H1 (cell line): Measurements from ENCODE around the gene NSL1. TPM values are rescaled to one million over a fixed set of nuclear protein-coding genes. Genes with fewer than 3 reads are reported as not detected.

Experiments
- CTCF ChIA-PET: fragments of 300-600 bp; sonication (Branson Sonifier 250); formaldehyde crosslinking; loops from one replicate; lab custom pipeline; 2021; ENCODE audit not compliant: partially characterized antibody; lab: Charles Lee
- POLR2A ChIA-PET: fragments of 300-600 bp; sonication (Branson Sonifier 250); formaldehyde crosslinking; loops from one replicate; lab custom pipeline; 2021; ENCODE audit warnings: inconsistent platforms; ENCODE audit not compliant: partially characterized antibody; lab: Charles Lee
- DNase-seq, 2 experiments: peaks; one replicate each; pipeline versions ENCODE4 v3.0.0 to v3.0.0-alpha.2; 2010 to 2022; ENCODE audit warnings: low spot score in 2 of 2, low read depth in 1 of 2, mixed read lengths in 1 of 2
- FAIRE-seq: peaks from 2 replicates; lab custom pipeline; 2011; peaks lifted over from hg19 to GRCh38; lab: Jason Lieb, UNC
- H2AFZ ChIP-seq: 2 replicates; pipeline ENCODE4 v1.8.1; 2012; ENCODE audit warnings: low read length, inconsistent platforms
- H2AK5ac ChIP-seq: 2 replicates; pipeline ENCODE4 v1.6.1; 2013; ENCODE audit warnings: low read depth, low read length
- H2BK120ac ChIP-seq: replicated peaks from 2 replicates; pipeline ENCODE3; 2013; ENCODE audit warnings: low read depth, low read length, inconsistent platforms
- H2BK12ac ChIP-seq: 2 replicates; pipeline ENCODE4 v1.6.1; 2013; ENCODE audit warnings: low read depth, low read length
- H2BK15ac ChIP-seq: 2 replicates; pipeline ENCODE4 v1.6.1; 2013; ENCODE audit warnings: low read length
- H2BK20ac ChIP-seq: 2 replicates; pipeline ENCODE4 v1.6.1; 2013; ENCODE audit warnings: low read length
- H2BK5ac ChIP-seq: 2 replicates; pipeline ENCODE4 v1.6.1; 2013; ENCODE audit warnings: low read depth, low read length
- H3K14ac ChIP-seq: 2 replicates; pipeline ENCODE4 v1.6.1; 2013; ENCODE audit warnings: inconsistent platforms; ENCODE audit not compliant: insufficient read length
- H3K18ac ChIP-seq: 2 replicates; pipeline ENCODE4 v1.6.1; 2013; ENCODE audit warnings: low read length; ENCODE audit errors: extremely low read depth
- H3K23ac ChIP-seq: 2 replicates; pipeline ENCODE4 v1.6.1; 2013; ENCODE audit warnings: inconsistent platforms; ENCODE audit not compliant: insufficient read length
- H3K23me2 ChIP-seq: 2 replicates; pipeline ENCODE4 v1.6.1; 2013; ENCODE audit warnings: low read depth, low read length
- H3K27ac ChIP-seq: 2 replicates; pipeline ENCODE4 v1.6.1; 2011; ENCODE audit warnings: low read depth, low read length, inconsistent platforms
- H3K27me3 ChIP-seq, 4 experiments: replicated peaks in 1 of 4; 1 replicate in 1 of 4; 2 replicates in 3 of 4; pipeline versions ENCODE4 v1.6.1 to v1.8.1; 2011 to 2013; ENCODE audit warnings: low read length in 3 of 4, mild to moderate bottlenecking in 3 of 4, inconsistent platforms in 2 of 4, mixed read lengths in 2 of 4, moderate library complexity in 1 of 4; ENCODE audit not compliant: control insufficient read depth in 3 of 4, insufficient read depth in 3 of 4; ENCODE audit errors: extremely low read depth in 1 of 4
- H3K36me3 ChIP-seq, 4 experiments: 2 replicates each; pipeline versions ENCODE4 v1.6.1 to v1.8.1; 2011 to 2013; ENCODE audit warnings: mild to moderate bottlenecking in 4 of 4, low read length in 3 of 4, moderate library complexity in 2 of 4, control low read depth in 1 of 4, inconsistent platforms in 1 of 4; ENCODE audit not compliant: insufficient read depth in 4 of 4, control insufficient read depth in 2 of 4
- H3K4ac ChIP-seq: replicated peaks from 2 replicates; pipeline ENCODE3; 2013; ENCODE audit warnings: low read length, low read depth, mixed read lengths, inconsistent platforms; ENCODE audit not compliant: insufficient read length
- H3K4me1 ChIP-seq, 4 experiments: replicated peaks in 1 of 4; 1 replicate in 1 of 4; 2 replicates in 3 of 4; pipeline versions ENCODE4 v1.6.1 to v1.8.1; 2011 to 2013; ENCODE audit warnings: low read length in 3 of 4, inconsistent platforms in 2 of 4, mixed read lengths in 1 of 4; ENCODE audit not compliant: insufficient read depth in 4 of 4, control insufficient read depth in 3 of 4
- H3K4me2 ChIP-seq, 2 experiments: 2 replicates each; pipeline versions ENCODE4 v1.6.1 to v1.8.1; 2011 to 2013; ENCODE audit warnings: low read depth in 2 of 2, low read length in 2 of 2, control low read depth in 1 of 2, inconsistent platforms in 1 of 2, mild to moderate bottlenecking in 1 of 2; ENCODE audit not compliant: insufficient read depth in 1 of 2
- H3K4me3 ChIP-seq, 4 experiments: fragments of 200-600, 300-600 bp in 1 of 4; sonication (generic), shearing (Covaris generic), sonication (Bioruptor Twin) in 1 of 4; 2 replicates each; pipeline versions ENCODE4 v1.5.1 to v1.8.1; 2011 to 2016; ENCODE audit warnings: low read length in 4 of 4, low read depth in 3 of 4, control low read depth in 2 of 4, inconsistent platforms in 2 of 4, mild to moderate bottlenecking in 2 of 4, mixed read lengths in 1 of 4, moderate library complexity in 1 of 4; ENCODE audit not compliant: insufficient read depth in 2 of 4; ENCODE audit errors: extremely low read depth in 1 of 4
- H3K56ac ChIP-seq: replicated peaks from 2 replicates; pipeline ENCODE3; 2013; ENCODE audit warnings: low read depth, mild to moderate bottlenecking, mixed read lengths, low read length, inconsistent platforms; ENCODE audit not compliant: insufficient read length
- H3K79me1 ChIP-seq: 2 replicates; pipeline ENCODE4 v1.6.1; 2013; ENCODE audit warnings: low read depth, low read length, control low read depth
- H3K79me2 ChIP-seq, 2 experiments: 2 replicates each; pipeline versions ENCODE4 v1.6.1 to v1.8.1; 2012 to 2013; ENCODE audit warnings: low read length in 2 of 2, mild to moderate bottlenecking in 2 of 2, inconsistent platforms in 1 of 2; ENCODE audit not compliant: insufficient read depth in 2 of 2, control insufficient read depth in 1 of 2
- H3K9ac ChIP-seq, 4 experiments: replicated peaks in 1 of 4; 1 replicate in 1 of 4; 2 replicates in 3 of 4; pipeline versions ENCODE4 v1.6.1 to v1.8.1; 2011 to 2013; ENCODE audit warnings: low read depth in 3 of 4, low read length in 3 of 4, control low read depth in 2 of 4, mild to moderate bottlenecking in 2 of 4, moderate library complexity in 2 of 4, inconsistent platforms in 1 of 4; ENCODE audit errors: extremely low read depth in 1 of 4
- H3K9me3 ChIP-seq, 2 experiments: 2 replicates each; pipeline versions ENCODE4 v1.6.1 to v1.8.1; 2012 to 2013; ENCODE audit warnings: mild to moderate bottlenecking in 2 of 2, moderate library complexity in 2 of 2, control low read depth in 1 of 2, inconsistent platforms in 1 of 2, low read depth in 1 of 2, low read length in 1 of 2, mixed read lengths in 1 of 2; ENCODE audit not compliant: insufficient read depth in 2 of 2
- H4K20me1 ChIP-seq, 2 experiments: replicated peaks in 1 of 2; 2 replicates each; pipeline versions ENCODE3 to v1.8.1; 2011 to 2013; ENCODE audit warnings: inconsistent platforms in 2 of 2, low read length in 2 of 2, mild to moderate bottlenecking in 1 of 2; ENCODE audit not compliant: insufficient read depth in 2 of 2, control insufficient read depth in 1 of 2
- H4K5ac ChIP-seq: 2 replicates; pipeline ENCODE4 v1.6.1; 2013; ENCODE audit warnings: low read length, low read depth, mixed read lengths, inconsistent platforms; ENCODE audit not compliant: insufficient read length
- H4K8ac ChIP-seq: 2 replicates; pipeline ENCODE4 v1.8.0; 2013; ENCODE audit warnings: mild to moderate bottlenecking, moderate library complexity, low read length, inconsistent platforms; ENCODE audit not compliant: insufficient read depth; ENCODE audit errors: extremely low read depth
- H4K91ac ChIP-seq: replicated peaks from 2 replicates; pipeline ENCODE3; 2013; ENCODE audit warnings: low read length, mixed read lengths, inconsistent platforms; ENCODE audit not compliant: insufficient read length
- ASH2L ChIP-seq: fragments of 200-600, 300-600 bp; sonication (generic); IDR thresholded peaks from one replicate; pipeline ENCODE4 v1.7.1; 2017; ENCODE audit warnings: low read length
- BACH1 ChIP-seq: IDR thresholded peaks from 2 replicates; pipeline ENCODE4 v1.6.1; 2012; ENCODE audit warnings: low read length, improper control_type of control experiment
- CHD1 ChIP-seq: IDR thresholded peaks from 2 replicates; pipeline ENCODE4 v1.6.1; 2012; ENCODE audit warnings: low read depth, low read length, improper control_type of control experiment
- EGR1 ChIP-seq: IDR thresholded peaks from 2 replicates; pipeline ENCODE4 v1.6.1; 2011; ENCODE audit warnings: low read depth, low read length, borderline replicate concordance
- EP300 ChIP-seq, 2 experiments: IDR thresholded peaks; 1 replicate in 1 of 2; 2 replicates in 1 of 2; pipeline ENCODE4 v1.6.1; 2011 to 2012; ENCODE audit warnings: low read depth in 2 of 2, low read length in 2 of 2, mild to moderate bottlenecking in 2 of 2, borderline replicate concordance in 1 of 2, inconsistent platforms in 1 of 2, moderate library complexity in 1 of 2
- HDAC2 ChIP-seq, 2 experiments: fragments of 300-600 bp in 1 of 2; sonication (generic) in 1 of 2; IDR thresholded peaks; 2 replicates each; pipeline ENCODE4 v1.6.1; 2011 to 2012; ENCODE audit warnings: low read depth in 2 of 2, low read length in 2 of 2, mild to moderate bottlenecking in 2 of 2, moderate library complexity in 2 of 2, borderline replicate concordance in 1 of 2, inconsistent platforms in 1 of 2
- RXRA ChIP-seq: IDR thresholded peaks from 2 replicates; pipeline ENCODE4 v1.6.1; 2011; ENCODE audit warnings: low read depth, mild to moderate bottlenecking, low read length, moderate library complexity; ENCODE audit not compliant: insufficient read depth
- SIRT6 ChIP-seq: IDR thresholded peaks from one replicate; pipeline ENCODE4 v1.7.1; 2012; ENCODE audit warnings: low read length, inconsistent platforms
- SRF ChIP-seq: IDR thresholded peaks from 2 replicates; pipeline ENCODE4 v1.6.1; 2011; ENCODE audit warnings: mild to moderate bottlenecking, low read depth, low read length, moderate library complexity
- WGBS, 2 experiments: shearing (Covaris generic) in 1 of 2; methylation state at CpG; one replicate each; pipeline versions ENCODE4 v1.1.6 to v1.1.7; 2013 to 2015; ENCODE audit warnings: low lambda C conversion rate in 2 of 2, mixed read lengths in 2 of 2, inconsistent platforms in 1 of 2, low coverage in 1 of 2, missing lambda C conversion rate in 1 of 2; ENCODE audit not compliant: insufficient replicate concordance in 2 of 2, insufficient coverage in 1 of 2, insufficient read length in 1 of 2; ENCODE audit errors: extremely low coverage in 1 of 2, missing lambda C conversion rate in 1 of 2; 5-methylcytosine and 5-hydroxymethylcytosine counted together
- polyA plus RNA-seq, 7 experiments: library from polyadenylated mRNA; depleted of rRNA in 3 of 7; stranded (reverse) in 5 of 7; unstranded in 2 of 7; fragments of >200 nt in 5 of 7; fragments of 200-250 nt in 2 of 7; gene quantifications; 1 replicate in 5 of 7; 2 replicates in 1 of 7; 4 replicates in 1 of 7; pipeline versions ENCODE4 v1.2.1 to v1.2.3, GENCODE V29; 2011 to 2013; ENCODE audit warnings: missing spikeins in 2 of 7, mixed read lengths in 2 of 7
- total RNA-seq: library from RNA; stranded (reverse); fragmentation: NEBNext Ultra II Directional; extraction: Animal tissue kit (Norgen Biotek cat#: 25700); gene quantifications from 2 replicates; pipeline ENCODE4 v1.2.1, GENCODE V29; 2021
- TF ChIP-seq, protein P1 (sequence below): IDR thresholded peaks from 2 replicates; pipeline ENCODE4 v1.6.1; 2011; ENCODE audit warnings: low read length, improper control_type of control experiment
- TF ChIP-seq, protein P2 (sequence below): IDR thresholded peaks from 2 replicates; pipeline ENCODE4 v1.6.1; 2012; ENCODE audit warnings: inconsistent platforms

The NSL1 gene
- total and polyA plus RNA-seq, 2 of the 8 experiments (the other 6 are each of a cell fraction or from before 2014, with no cell fraction given), result 25.4 to 51.7 TPM

- no peak overlapping the region for H2BK15ac ChIP-seq
- H3K4me3 ChIP-seq, result no peak overlapping the region
- peaks cover 5% of the 10 kb centered on the region; the same call in 1 of the 2 replicates for H3K23me2 ChIP-seq
- H3K14ac ChIP-seq, result no peak overlapping the region
- no peak overlapping the region for H2BK12ac ChIP-seq
- H3K79me2 ChIP-seq, result no peaks in the 10 kb centered on the region
- no peak overlapping the region for H3K56ac ChIP-seq
- H2BK120ac ChIP-seq, result no peak overlapping the region
- DNase-seq, result no peak
- no peak overlapping the region for H4K91ac ChIP-seq
- H3K27ac ChIP-seq, result no peak overlapping the region
- no peak overlapping the region for H4K8ac ChIP-seq
- no peak for FAIRE-seq
- POLR2A ChIA-PET, result no interaction called here
- CTCF ChIA-PET, result interaction anchor here (1.0 to 2.8 kb wide), 6 partner anchors 11 to 234 kb away, joined by 3 to 9 read pairs (median 4); no protein-coding TSS in a partner anchor
- peaks cover 0 to 4% of the 10 kb centered on the region in 2 experiments for H4K20me1 ChIP-seq
- no peak overlapping the region for H2AFZ ChIP-seq
- peaks cover 0 to 9% (median 1%) of the 10 kb centered on the region in 4 experiments; a peak in 4 of 7 replicates for H3K4me1 ChIP-seq
- no peak overlapping the region for H3K4me2 ChIP-seq
- H2AK5ac ChIP-seq, result no peak overlapping the region
- H3K27me3 ChIP-seq, result peaks cover 0 to 2% (median 0%) of the 10 kb centered on the region in 4 experiments; a peak in 1 of 7 replicates
- H4K5ac ChIP-seq, result no peak overlapping the region
- no peak overlapping the region for H3K23ac ChIP-seq
- H3K79me1 ChIP-seq, result no peaks in the 10 kb centered on the region
- H2BK5ac ChIP-seq, result no peak overlapping the region
- H3K9ac ChIP-seq, result no peak overlapping the region
- H3K9me3 ChIP-seq, result no peaks in the 10 kb centered on the region
- H3K18ac ChIP-seq, result no peak overlapping the region
- H3K36me3 ChIP-seq, result no peaks in the 10 kb centered on the region
- H3K4ac ChIP-seq, result no peak overlapping the region
- no peak overlapping the region for H2BK20ac ChIP-seq
- WGBS, 2 experiments, result 82% methylated on average over 7 of the region's 7 CpGs; no CpG with 5 or more reads in 1 of the 2 experiments
- TF ChIP-seq, protein P1, sequence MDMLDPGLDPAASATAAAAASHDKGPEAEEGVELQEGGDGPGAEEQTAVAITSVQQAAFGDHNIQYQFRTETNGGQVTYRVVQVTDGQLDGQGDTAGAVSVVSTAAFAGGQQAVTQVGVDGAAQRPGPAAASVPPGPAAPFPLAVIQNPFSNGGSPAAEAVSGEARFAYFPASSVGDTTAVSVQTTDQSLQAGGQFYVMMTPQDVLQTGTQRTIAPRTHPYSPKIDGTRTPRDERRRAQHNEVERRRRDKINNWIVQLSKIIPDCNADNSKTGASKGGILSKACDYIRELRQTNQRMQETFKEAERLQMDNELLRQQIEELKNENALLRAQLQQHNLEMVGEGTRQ, result no peak
- no peak for TF ChIP-seq BACH1
- no peak for TF ChIP-seq EP300 (IDR thresholded peaks at IDR 0.05; ENCODE audit: borderline replicate concordance in 1 of 2, low read depth in 2 of 2, low read length in 2 of 2)
- no peak for TF ChIP-seq CHD1
- no peak for TF ChIP-seq SIRT6
- TF ChIP-seq, protein P2, sequence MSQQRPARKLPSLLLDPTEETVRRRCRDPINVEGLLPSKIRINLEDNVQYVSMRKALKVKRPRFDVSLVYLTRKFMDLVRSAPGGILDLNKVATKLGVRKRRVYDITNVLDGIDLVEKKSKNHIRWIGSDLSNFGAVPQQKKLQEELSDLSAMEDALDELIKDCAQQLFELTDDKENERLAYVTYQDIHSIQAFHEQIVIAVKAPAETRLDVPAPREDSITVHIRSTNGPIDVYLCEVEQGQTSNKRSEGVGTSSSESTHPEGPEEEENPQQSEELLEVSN, result no peak
- TF ChIP-seq SRF, result no peak
- TF ChIP-seq EGR1, result no peak
- no peak for TF ChIP-seq RXRA
- TF ChIP-seq HDAC2 (IDR thresholded peaks at IDR 0.05; ENCODE audit: borderline replicate concordance in 1 of 2, low read depth in 2 of 2, low read length in 2 of 2), result no peak
- TF ChIP-seq ASH2L, result no peak
Observed at GRCh38 chr1:212688341-212689047, 103.1 kb downstream of the NSL1 start.
